ENCODE measurements around the gene CFAP206. TPM values are rescaled to one million over a fixed set of nuclear protein-coding genes. Genes with fewer than 3 reads are reported as not detected.
A peak's percentile ranks its signal among the peaks of the same experiment; 100 is the strongest.

CFAP206 gene
- total and polyA plus RNA-seq, 4 experiments from 2014 or later, result 0.25 TPM; not detected in 3

DNA sequence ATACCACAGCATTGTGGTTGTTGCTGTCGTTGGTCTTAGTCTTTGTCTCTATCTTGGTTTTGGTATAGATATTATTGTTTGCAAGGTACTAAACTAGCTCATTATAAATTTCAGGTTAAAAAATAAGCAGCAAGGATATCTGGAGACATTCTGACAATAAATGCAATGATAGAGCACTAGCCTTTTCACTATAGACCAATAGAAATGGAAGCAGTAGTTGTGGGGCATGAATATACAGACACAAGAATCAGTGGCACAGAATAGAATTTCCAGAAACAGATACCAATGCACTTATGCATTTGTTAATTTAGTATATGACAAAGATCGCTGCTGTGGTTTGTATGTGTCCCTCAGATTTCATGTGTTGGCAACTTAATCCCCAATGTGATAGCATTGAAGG lies 31.1 kb upstream of the CFAP206 start:
- no peak overlapping the region for H3K27ac ChIP-seq (ENCODE audit: low read depth, low read length)
- no peak overlapping the region for H3K4me3 ChIP-seq (ENCODE audit: low read length in 2 of 2)
- Mint-ChIP-seq H3K36me3 (peaks cover 0 to 7% of the 10 kb centered on the region in 2 donors), H3K9me3 (peaks cover 0 to 2% (median 0%) of the 10 kb centered on the region in 8 donors), H3K27ac (no peak overlapping the region), H3K27me3 (no peaks in the 10 kb centered on the region), H3K4me3 (no peak overlapping the region), H3K4me1 (no peaks in the 10 kb centered on the region)
- no peaks in the 10 kb centered on the region for H3K36me3 ChIP-seq (ENCODE audit: insufficient read depth, low read length)
- H3K4me1 ChIP-seq (ENCODE audit: insufficient read depth, low read length), result no peaks in the 10 kb centered on the region
- no peaks in the 10 kb centered on the region for H3K27me3 ChIP-seq (ENCODE audit: insufficient read depth, low read length)
- no peaks in the 10 kb centered on the region for H3K9me3 ChIP-seq (ENCODE audit: control insufficient read depth in 1 of 2, low read length in 2 of 2)
- ChIA-PET POLR2A (ENCODE audit: partially characterized antibody) (no interaction called here), CTCF (ENCODE audit: partially characterized antibody) (interaction anchor here (0.7 kb wide), 1 partner anchor 12 kb away, joined by 4 read pairs; no protein-coding TSS in a partner anchor)
- DNase-seq, result no peak
- intact Hi-C loops (cut with micrococcal nuclease), result no loop called here

DNA sequence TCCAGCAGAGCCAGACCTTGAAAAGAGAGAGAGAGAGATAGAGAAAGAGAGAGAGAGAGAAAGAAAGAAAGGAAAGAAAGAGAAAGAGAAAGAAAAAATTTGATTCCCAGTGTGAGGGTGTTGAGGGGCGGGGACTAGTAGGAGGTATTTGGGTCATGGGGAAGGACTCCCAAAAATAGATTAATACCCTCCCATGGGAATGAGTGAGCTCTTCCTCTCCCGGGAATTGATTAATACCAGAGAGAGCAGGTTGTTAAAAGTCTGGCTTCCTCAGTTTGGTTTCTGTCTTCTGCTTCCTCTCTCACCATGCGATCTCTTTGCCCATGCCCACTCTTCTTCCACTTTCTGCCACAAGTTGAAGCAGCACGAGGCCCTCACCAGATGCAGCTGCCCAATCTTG lies 28.8 kb upstream of the CFAP206 start:
- H3K27me3 Mint-ChIP-seq, result no peaks in the 10 kb centered on the region
- no peak for DNase-seq
- H3K27ac Mint-ChIP-seq, result peak overlapping the region in 1 of 7 donors; percentile 49
- H3K27me3 ChIP-seq (ENCODE audit: insufficient read depth, low read length), result no peaks in the 10 kb centered on the region
- no peaks in the 10 kb centered on the region for H3K4me1 Mint-ChIP-seq
- ChIA-PET POLR2A (ENCODE audit: partially characterized antibody) (no interaction called here), CTCF (ENCODE audit: partially characterized antibody) (interaction anchor here (0.9 kb wide), 1 partner anchor 14 kb away, joined by 3 read pairs; no protein-coding TSS in a partner anchor)
- no peaks in the 10 kb centered on the region for H3K9me3 Mint-ChIP-seq
- no peak overlapping the region for H3K27ac ChIP-seq (ENCODE audit: low read depth, low read length)
- H3K4me1 ChIP-seq (ENCODE audit: insufficient read depth, low read length), result no peaks in the 10 kb centered on the region
- no peak overlapping the region for H3K4me3 Mint-ChIP-seq
- no peaks in the 10 kb centered on the region for H3K9me3 ChIP-seq (ENCODE audit: control insufficient read depth in 1 of 2, low read length in 2 of 2)
- intact Hi-C loops (cut with micrococcal nuclease), result no loop called here
- peaks cover 0 to 4% of the 10 kb centered on the region in 2 donors for H3K36me3 Mint-ChIP-seq
- no peak overlapping the region for H3K4me3 ChIP-seq (ENCODE audit: low read length in 2 of 2)
- H3K36me3 ChIP-seq (ENCODE audit: insufficient read depth, low read length), result no peaks in the 10 kb centered on the region

DNA sequence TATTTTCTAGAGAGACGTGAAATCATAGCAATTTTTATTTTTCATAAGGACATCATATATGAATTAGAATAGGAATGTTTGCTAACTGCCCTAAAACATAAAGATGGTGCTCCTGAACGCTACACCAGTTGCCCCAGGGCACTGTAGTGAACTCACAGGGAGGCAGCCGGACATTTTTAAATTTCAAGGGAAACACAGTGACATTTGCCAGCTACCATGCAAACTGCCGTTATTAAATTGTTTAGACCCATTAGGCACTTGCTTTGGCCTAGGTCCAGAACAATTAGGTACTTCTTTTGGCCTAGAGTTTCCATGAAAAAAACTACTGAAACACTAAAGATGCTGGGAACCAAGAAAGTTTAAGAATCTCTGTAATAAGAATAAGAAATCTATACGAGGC lies 24.9 kb upstream of the CFAP206 start:
- no peak overlapping the region for H3K4me3 Mint-ChIP-seq
- Histone ChIP-seq H3K4me1 (ENCODE audit: insufficient read depth, low read length) (no peaks in the 10 kb centered on the region), H3K27me3 (ENCODE audit: insufficient read depth, low read length) (no peaks in the 10 kb centered on the region), H3K4me3 (ENCODE audit: low read length in 2 of 2) (no peak overlapping the region), H3K36me3 (ENCODE audit: insufficient read depth, low read length) (no peaks in the 10 kb centered on the region), H3K9me3 (ENCODE audit: control insufficient read depth in 1 of 2, low read length in 2 of 2) (no peaks in the 10 kb centered on the region), H3K27ac (ENCODE audit: low read depth, low read length) (no peak overlapping the region)
- H3K9me3 Mint-ChIP-seq, result no peaks in the 10 kb centered on the region
- intact Hi-C loops (cut with micrococcal nuclease), result no loop called here
- H3K4me1 Mint-ChIP-seq, result no peaks in the 10 kb centered on the region
- DNase-seq, result no peak
- CTCF ChIA-PET (ENCODE audit: partially characterized antibody), result interaction anchor here (1.3 kb wide), 1 partner anchor 10 kb away, joined by 3 read pairs; no protein-coding TSS in a partner anchor
- H3K27ac Mint-ChIP-seq, result no peak overlapping the region
- no peaks in the 10 kb centered on the region for H3K36me3 Mint-ChIP-seq
- POLR2A ChIA-PET (ENCODE audit: partially characterized antibody), result no interaction called here
- no peaks in the 10 kb centered on the region for H3K27me3 Mint-ChIP-seq

DNA sequence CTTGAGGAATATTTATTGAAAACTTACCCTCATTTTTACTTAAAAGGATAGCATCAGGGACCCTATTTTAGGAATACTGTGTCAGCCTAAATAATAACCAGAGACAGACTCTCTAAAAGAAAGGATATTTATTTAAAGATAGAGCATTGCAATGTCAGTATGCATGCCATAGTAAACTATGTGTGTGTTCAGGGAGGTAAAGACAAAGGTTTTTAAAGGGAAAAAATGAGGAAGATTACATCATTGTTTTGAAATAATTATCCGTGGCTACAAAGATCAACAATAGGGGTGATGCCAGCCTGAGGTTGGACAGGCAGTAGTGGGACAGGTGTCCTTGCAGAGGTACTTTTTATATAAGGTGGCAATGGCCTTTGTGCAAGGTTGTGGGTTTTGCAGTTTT lies 23.7 kb upstream of the CFAP206 start:
- no peaks in the 10 kb centered on the region for H3K9me3 Mint-ChIP-seq
- no peaks in the 10 kb centered on the region for H3K4me1 Mint-ChIP-seq
- H3K9me3 ChIP-seq (ENCODE audit: control insufficient read depth in 1 of 2, low read length in 2 of 2), result no peaks in the 10 kb centered on the region
- no peaks in the 10 kb centered on the region for H3K27me3 ChIP-seq (ENCODE audit: insufficient read depth, low read length)
- no peaks in the 10 kb centered on the region for H3K36me3 ChIP-seq (ENCODE audit: insufficient read depth, low read length)
- H3K27ac Mint-ChIP-seq, result peak overlapping the region in 1 of 7 donors; percentile 8
- intact Hi-C loops (cut with micrococcal nuclease), result no loop called here
- H3K4me3 Mint-ChIP-seq, result no peak overlapping the region
- ChIA-PET CTCF (ENCODE audit: partially characterized antibody) (no interaction called here), POLR2A (ENCODE audit: partially characterized antibody) (no interaction called here)
- no peaks in the 10 kb centered on the region for H3K4me1 ChIP-seq (ENCODE audit: insufficient read depth, low read length)
- H3K4me3 ChIP-seq (ENCODE audit: low read length in 2 of 2), result no peak overlapping the region
- no peak for DNase-seq
- H3K27me3 Mint-ChIP-seq, result no peaks in the 10 kb centered on the region
- no peak overlapping the region for H3K27ac ChIP-seq (ENCODE audit: low read depth, low read length)
- H3K36me3 Mint-ChIP-seq, result no peaks in the 10 kb centered on the region

DNA sequence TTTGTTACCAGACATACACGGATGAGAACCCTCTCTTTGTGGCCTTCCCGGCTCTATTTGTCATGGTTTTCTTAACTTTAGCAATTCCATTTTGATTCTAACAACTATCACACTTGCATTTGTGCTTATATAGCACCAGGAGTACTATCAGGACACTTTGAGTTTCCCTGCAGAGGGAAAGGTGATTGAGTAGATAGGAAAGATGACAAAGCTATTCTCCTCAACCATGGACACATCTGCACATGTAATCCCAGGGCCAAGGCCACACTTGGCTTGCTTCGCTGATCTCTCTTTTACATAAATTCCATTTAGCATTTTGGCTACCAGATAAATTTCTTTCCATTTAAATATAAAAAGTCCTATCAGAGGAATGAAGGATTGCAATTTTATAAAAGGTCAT lies 23.3 kb upstream of the CFAP206 start:
- H3K4me1 Mint-ChIP-seq, result no peaks in the 10 kb centered on the region
- no peak overlapping the region for H3K4me3 ChIP-seq (ENCODE audit: low read length in 2 of 2)
- CTCF ChIA-PET (ENCODE audit: partially characterized antibody), result no interaction called here
- no peak overlapping the region for H3K27ac ChIP-seq (ENCODE audit: low read depth, low read length)
- no peak for DNase-seq
- no peaks in the 10 kb centered on the region for H3K27me3 ChIP-seq (ENCODE audit: insufficient read depth, low read length)
- intact Hi-C loops (cut with micrococcal nuclease), result no loop called here
- POLR2A ChIA-PET (ENCODE audit: partially characterized antibody), result no interaction called here
- H3K36me3 ChIP-seq (ENCODE audit: insufficient read depth, low read length), result no peaks in the 10 kb centered on the region
- no peaks in the 10 kb centered on the region for H3K9me3 ChIP-seq (ENCODE audit: control insufficient read depth in 1 of 2, low read length in 2 of 2)
- H3K36me3 Mint-ChIP-seq, result no peaks in the 10 kb centered on the region
- H3K27me3 Mint-ChIP-seq, result no peaks in the 10 kb centered on the region
- H3K27ac Mint-ChIP-seq, result peak overlapping the region in 1 of 7 donors; percentile 8
- no peaks in the 10 kb centered on the region for H3K4me1 ChIP-seq (ENCODE audit: insufficient read depth, low read length)
- H3K9me3 Mint-ChIP-seq, result no peaks in the 10 kb centered on the region
- no peak overlapping the region for H3K4me3 Mint-ChIP-seq

DNA sequence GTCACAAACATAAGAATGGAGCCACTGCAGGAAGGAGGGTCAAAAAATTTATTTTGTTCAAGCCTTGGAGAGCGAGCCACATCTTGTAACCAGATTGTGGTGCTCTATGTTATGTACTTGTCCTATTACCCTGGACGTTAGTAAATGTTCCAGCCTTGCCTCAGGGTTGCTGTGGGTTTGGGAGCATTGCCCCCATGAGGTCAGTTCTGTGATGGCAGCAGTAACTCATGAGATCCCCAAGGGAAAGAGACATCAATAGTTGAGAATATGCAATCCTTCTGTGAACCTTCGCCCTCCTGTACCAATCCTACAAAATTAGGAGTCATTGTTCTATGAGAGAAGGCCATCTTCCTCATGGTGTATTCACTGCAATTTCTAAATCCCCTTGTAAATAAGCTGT lies 16.4 kb upstream of the CFAP206 start:
- ChIA-PET CTCF (ENCODE audit: partially characterized antibody) (no interaction called here), POLR2A (ENCODE audit: partially characterized antibody) (no interaction called here)
- H3K4me3 ChIP-seq (ENCODE audit: low read length in 2 of 2), result no peak overlapping the region
- H3K36me3 Mint-ChIP-seq, result no peaks in the 10 kb centered on the region
- peaks cover 0 to 2% (median 0%) of the 10 kb centered on the region in 4 donors for H3K4me1 Mint-ChIP-seq
- H3K4me1 ChIP-seq (ENCODE audit: insufficient read depth, low read length), result no peaks in the 10 kb centered on the region
- H3K9me3 ChIP-seq (ENCODE audit: control insufficient read depth in 1 of 2, low read length in 2 of 2), result no peaks in the 10 kb centered on the region
- no peak for DNase-seq
- no peak overlapping the region for H3K27ac Mint-ChIP-seq
- no peak overlapping the region for H3K4me3 Mint-ChIP-seq
- intact Hi-C loops (cut with micrococcal nuclease), result loop anchor here (5.0 kb wide), 2 partner anchors 81 to 1101 kb away; partner anchors contain the start of gene SLC35A1
- no peak overlapping the region for H3K27ac ChIP-seq (ENCODE audit: low read depth, low read length)
- H3K27me3 Mint-ChIP-seq, result no peaks in the 10 kb centered on the region
- no peaks in the 10 kb centered on the region for H3K27me3 ChIP-seq (ENCODE audit: insufficient read depth, low read length)
- H3K36me3 ChIP-seq (ENCODE audit: insufficient read depth, low read length), result no peaks in the 10 kb centered on the region
- H3K9me3 Mint-ChIP-seq, result no peaks in the 10 kb centered on the region

DNA sequence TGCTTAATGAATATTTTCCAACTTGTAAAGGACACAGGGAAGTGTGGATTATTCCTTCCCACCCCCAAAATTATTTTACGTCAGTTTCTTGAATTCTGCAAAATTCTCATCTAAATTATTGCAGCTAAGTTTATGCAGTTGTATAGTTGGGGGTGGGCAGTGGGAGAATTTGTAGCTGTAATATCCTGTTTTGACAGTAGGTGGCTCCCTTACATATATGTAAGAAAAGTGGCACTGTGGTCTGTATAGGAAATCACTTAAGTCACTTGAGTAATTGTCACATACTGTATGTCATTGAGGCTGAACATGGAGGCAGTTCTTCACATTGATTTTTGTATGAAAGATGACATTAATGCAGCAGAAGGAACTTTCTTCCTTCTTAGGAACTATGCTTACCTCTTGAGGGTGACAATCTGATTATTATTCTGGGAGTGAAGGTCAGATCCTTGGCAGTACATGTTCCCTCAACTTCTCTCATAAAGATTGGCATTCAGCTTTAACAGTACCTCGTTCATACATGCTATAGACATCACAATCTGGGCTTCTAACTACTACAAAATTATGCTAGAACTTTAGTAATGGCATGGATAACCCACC lies 14.6 kb upstream of the CFAP206 start:
- peaks cover 0 to 3% of the 10 kb centered on the region in 2 donors for H3K36me3 Mint-ChIP-seq
- POLR2A ChIA-PET (ENCODE audit: partially characterized antibody), result no interaction called here

More for the DNA sequence above, 14.6 kb upstream of the CFAP206 start:
- no peak overlapping the region for H3K27ac ChIP-seq (ENCODE audit: low read depth, low read length)
- CTCF ChIA-PET (ENCODE audit: partially characterized antibody), result interaction anchor here (0.6 to 2.9 kb wide), 21 partner anchors 10 to 1476 kb away, joined by 3 to 45 read pairs (median 4); partner anchors contain the start of gene CFAP206
- Mint-ChIP-seq H3K27me3 (no peaks in the 10 kb centered on the region), H3K4me1 (peaks cover 0 to 2% (median 0%) of the 10 kb centered on the region in 4 donors), H3K4me3 (no peak overlapping the region), H3K27ac (no peak overlapping the region), H3K9me3 (no peaks in the 10 kb centered on the region)
- intact Hi-C loops (cut with micrococcal nuclease), result loop anchor here (1.0 to 5.0 kb wide), 5 partner anchors 79 to 1477 kb away; partner anchors contain the start of gene SLC35A1
- H3K4me1 ChIP-seq (ENCODE audit: insufficient read depth, low read length), result no peaks in the 10 kb centered on the region
- no peaks in the 10 kb centered on the region for H3K27me3 ChIP-seq (ENCODE audit: insufficient read depth, low read length)
- H3K4me3 ChIP-seq (ENCODE audit: low read length in 2 of 2), result no peak overlapping the region
- peak; percentile 51 to 62 (median 59) for DNase-seq
- no peaks in the 10 kb centered on the region for H3K9me3 ChIP-seq (ENCODE audit: control insufficient read depth in 1 of 2, low read length in 2 of 2)
- H3K36me3 ChIP-seq (ENCODE audit: insufficient read depth, low read length), result no peaks in the 10 kb centered on the region

Measured in CD4-positive, alpha-beta memory T cell (primary cell).